NCI-H2227 (cell line): ENCODE results near the gene BICC1.
"Not testable (repeated sequence)": the region's sequence is repeated elsewhere in the genome, so short reads cannot be mapped to it uniquely, and the experiment has no call there.

Source experiments
- DNase-seq: peaks from one replicate; lab custom pipeline; 2025; ENCODE audit not compliant: unreplicated experiment; lab: John Stamatoyannopoulos, UW

BICC1 gene

GRCh38 chr10:58597211-58597610, 84.5 kb downstream of the BICC1 start:
- not testable (repeated sequence) for DNase-seq

GRCh38 chr10:58599927-58600553, 87.4 kb downstream of the BICC1 start:
- no peak for DNase-seq

- no peak for DNase-seq
Measured at GRCh38 chr10:58608351-58608750, 95.7 kb downstream of the BICC1 start.

GRCh38 chr10:58608826-58609531, 96.3 kb downstream of the BICC1 start:
- no peak for DNase-seq

- DNase-seq, result no peak
Measured at GRCh38 chr10:58609532-58610150, 97.0 kb downstream of the BICC1 start.

GRCh38 chr10:58615237-58615935, 102.7 kb downstream of the BICC1 start:
- peak; percentile 55 for DNase-seq

- no peak for DNase-seq
Measured at GRCh38 chr10:58618158-58618676, 105.5 kb downstream of the BICC1 start.

- DNase-seq, result no peak
Measured at GRCh38 chr10:58621379-58622077, 108.9 kb downstream of the BICC1 start.

GRCh38 chr10:58622246-58622645, 109.6 kb downstream of the BICC1 start:
- DNase-seq, result no peak

GRCh38 chr10:58625070-58625469, 112.4 kb downstream of the BICC1 start:
- DNase-seq, result no peak

- no peak for DNase-seq
Measured at GRCh38 chr10:58627392-58627791, 114.7 kb downstream of the BICC1 start.

- DNase-seq, result no peak
Measured at GRCh38 chr10:58631715-58632114, 119.0 kb downstream of the BICC1 start.

- no peak for DNase-seq
Measured at GRCh38 chr10:58632216-58632615, 119.5 kb downstream of the BICC1 start.

- no peak for DNase-seq
Measured at GRCh38 chr10:58637352-58637751, 124.7 kb downstream of the BICC1 start.

GRCh38 chr10:58638388-58638787, 125.7 kb downstream of the BICC1 start:
- no peak for DNase-seq

GRCh38 chr10:58641095-58641531, 128.4 kb downstream of the BICC1 start:
- peak; percentile 23 for DNase-seq

GRCh38 chr10:58641708-58642107, 129.0 kb downstream of the BICC1 start:
- DNase-seq, result no peak

GRCh38 chr10:58642283-58642682, 129.6 kb downstream of the BICC1 start:
- DNase-seq, result no peak

- DNase-seq, result no peak
Measured at GRCh38 chr10:58642916-58643428, 130.3 kb downstream of the BICC1 start.

GRCh38 chr10:58644311-58644710, 131.6 kb downstream of the BICC1 start:
- no peak for DNase-seq
